NCI-H748 (cell line): ENCODE measurements around the gene C1QL1.
A peak's percentile ranks its signal among the peaks of the same experiment; 100 is the strongest.
"Not testable (repeated sequence)": the region's sequence is repeated elsewhere in the genome, so short reads cannot be mapped to it uniquely, and the experiment has no call there.

ENCODE experiments used
- DNase-seq: peaks from one replicate; lab custom pipeline; 2025; ENCODE audit not compliant: unreplicated experiment; lab: John Stamatoyannopoulos, UW

C1QL1 gene

DNA sequence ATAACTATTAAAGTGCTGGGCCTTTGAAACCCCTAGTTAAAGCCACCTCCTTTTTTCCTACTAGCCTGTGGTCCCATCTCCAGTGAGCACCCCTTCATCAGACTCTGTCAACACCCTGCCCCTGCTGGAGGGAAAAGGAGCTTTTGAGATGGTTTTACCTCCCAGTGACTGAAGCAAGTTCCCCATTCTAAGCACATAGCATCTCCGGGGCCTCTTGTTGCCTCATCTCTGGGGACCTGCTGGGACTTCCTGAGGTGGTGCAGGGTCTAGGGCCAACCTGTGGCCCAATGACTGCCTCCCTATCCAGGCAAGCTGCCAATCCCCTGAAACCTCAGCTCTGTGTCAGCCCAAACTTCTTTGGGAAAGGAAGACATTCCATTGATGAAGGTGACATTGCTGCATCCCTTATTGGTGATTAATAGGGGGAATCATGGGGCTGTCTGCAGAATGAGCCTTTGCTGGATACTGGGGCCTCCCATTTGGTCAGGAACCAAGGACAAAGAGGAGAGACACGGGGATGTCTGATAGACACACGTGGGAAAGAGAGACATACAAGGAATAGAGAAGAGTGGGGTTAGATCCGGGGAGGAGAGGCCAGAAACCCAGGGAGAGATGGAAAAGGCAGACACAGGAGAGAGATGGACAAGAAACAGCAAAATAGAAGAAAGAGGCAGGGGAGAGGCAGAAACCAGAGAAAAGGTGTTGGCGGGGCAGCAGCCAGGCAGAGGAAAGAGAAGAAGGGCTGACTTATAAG, 2.4 kb downstream of the C1QL1 start:
- no peak for DNase-seq

DNA sequence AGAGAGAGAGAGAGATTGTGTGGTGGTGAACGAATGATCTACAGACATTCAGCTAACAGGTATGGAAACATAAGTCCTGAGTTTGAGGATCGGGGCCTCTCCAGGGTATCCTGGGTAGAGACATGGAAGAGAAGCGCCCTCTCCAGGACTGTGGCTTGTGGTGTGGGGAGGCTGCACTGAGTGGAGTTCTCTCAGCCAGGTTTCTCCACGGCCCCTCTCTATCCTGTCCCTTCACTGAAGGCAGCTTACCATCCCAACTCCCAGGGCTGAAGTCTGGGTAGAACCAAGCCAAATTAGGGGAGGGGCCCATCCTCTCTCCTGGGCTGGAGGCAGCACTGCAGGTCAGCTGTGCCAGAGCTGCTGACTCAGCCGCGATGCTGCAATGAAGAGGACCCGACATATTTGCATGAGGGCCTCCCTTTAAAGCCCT, 6.2 kb downstream of the C1QL1 start:
- DNase-seq: no peak

DNA sequence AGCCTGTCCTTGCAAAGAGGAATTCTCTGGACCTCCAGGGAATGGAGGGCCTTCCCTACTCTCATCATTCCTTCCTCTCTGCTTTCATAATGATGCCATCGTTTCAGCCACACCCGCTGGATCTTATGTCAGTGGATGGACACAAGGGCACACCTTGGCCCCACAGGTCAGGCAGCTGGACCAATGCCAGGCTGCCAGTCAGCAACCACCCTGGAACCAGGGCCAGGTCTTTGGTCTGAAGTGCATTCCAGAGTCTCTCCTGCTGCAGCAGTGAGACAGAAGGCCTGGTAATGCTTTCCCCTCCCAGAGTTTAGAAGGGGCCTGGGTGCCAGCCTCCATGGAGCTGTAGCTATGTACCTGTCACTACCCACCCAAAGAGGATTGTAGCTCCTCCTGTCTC, 7.4 kb downstream of the C1QL1 start:
- no peak for DNase-seq

DNA sequence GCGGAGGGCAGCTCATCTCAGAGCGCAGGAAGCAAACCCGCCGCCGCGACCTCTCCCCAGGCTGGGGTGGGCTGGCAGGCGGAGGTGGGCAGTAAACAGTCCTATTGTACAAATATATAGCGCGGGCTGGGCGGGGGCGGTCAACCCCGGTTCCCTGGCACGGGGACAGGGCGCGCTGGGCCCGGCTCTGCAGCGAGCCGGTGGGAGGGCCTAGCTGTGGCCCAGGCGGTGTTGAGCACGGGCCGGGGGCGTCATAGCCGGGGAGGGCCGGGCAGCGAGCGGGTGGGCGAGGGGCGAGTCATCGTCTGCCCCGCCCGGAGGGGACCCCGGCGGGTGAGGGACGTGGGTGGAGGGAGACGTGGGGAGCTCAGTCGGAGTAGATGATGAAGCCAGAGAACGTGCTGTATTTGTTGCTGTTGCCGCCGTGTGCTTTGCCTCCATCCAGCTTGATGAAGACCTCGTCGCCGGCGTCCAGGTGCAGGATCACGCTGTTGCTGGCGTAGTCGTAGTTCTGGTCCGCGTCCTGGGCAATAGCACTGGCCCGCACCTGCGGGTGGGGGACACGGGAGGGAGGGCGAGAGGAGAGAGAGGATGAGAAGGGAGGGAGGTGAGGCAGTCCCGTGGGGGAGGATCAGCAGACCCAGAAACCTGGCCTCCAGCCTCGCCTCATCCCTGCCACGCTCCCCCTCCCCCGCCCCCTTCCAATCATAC, 8.1 kb downstream of the C1QL1 start:
- DNase-seq: peak; percentile 17

DNA sequence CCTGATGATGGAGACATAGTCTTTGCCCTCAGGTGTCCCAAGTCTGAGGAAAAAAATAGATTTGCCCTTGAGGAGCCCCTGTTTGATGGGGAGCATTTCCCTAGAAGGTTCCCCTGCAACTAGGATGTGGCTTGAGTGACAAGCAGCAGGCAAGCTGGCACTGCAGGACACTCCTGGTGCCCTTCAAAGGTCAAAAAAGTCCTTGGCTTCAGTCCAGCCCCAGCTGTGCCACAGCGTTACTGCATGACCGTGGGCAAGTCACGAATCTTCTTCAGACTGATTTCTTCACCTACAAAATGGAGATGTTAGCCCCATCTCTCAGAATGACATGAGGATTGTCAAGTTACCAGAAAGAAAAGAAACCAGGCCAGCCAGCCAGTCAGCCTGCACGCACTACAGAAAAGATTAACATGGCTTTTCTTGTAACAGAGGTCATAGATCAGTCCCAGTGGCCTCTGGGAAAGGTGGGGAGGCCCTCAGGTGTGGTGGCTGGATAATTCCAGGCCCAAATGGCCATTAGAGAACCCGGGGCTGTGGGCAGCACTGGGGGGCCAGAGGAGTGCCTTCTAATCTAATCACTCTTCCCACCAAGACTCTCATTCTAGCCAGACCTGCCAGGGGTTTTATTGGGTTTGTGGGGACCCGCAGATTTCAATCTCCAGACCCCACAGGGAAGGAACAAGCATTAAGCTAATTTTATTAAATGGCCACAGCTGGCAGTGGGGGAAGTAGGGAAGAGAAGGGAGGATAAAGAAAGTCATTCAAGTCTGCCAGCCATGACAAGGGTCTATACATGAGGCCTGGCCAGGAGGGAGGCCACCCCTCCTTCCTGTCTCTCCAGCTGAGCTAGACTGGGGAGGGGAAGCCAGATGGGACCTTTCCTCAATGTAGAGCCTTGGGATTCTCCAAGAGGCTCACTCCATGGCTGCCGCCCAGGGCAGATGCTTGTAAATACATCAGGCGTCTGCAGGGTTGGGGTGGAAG, 10.8 kb downstream of the C1QL1 start:
- DNase-seq: no peak

DNA sequence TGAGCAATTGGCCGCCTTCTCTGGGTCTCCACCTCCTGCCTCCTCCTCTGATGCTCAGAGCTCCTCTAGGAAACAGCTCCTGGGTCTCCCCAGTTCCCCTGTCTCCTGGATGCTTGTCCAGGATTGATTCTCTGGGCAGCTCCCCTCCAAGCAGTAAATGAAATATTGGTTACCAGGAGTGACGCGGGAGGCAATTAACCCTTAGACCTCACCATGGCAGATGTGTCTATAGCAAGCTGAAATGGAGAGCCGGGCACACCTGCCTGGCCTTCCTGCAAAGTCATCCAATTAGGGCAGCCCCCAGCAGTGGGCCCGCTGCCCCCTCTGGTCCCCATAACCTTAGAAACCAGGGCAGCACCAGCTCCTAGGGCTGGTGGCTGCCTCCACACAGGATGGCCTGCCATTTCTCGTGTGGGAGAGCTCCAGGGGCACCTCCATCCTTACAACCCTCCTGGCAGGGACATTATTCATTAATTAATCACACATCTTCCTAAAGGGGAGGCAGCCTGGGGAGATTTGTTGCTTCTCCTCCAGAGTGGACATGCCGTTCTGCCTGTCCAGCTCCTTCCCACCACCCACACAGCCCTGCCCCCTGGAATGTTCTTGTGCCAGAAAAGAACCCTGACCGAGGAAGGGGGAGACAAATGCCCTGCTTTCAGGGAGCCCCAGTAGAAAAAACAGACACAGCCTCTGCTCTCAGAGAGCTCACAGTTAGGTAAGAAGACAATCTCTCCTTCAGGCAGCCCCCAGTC, 12.3 kb downstream of the C1QL1 start:
- DNase-seq: peak; percentile 37

DNA sequence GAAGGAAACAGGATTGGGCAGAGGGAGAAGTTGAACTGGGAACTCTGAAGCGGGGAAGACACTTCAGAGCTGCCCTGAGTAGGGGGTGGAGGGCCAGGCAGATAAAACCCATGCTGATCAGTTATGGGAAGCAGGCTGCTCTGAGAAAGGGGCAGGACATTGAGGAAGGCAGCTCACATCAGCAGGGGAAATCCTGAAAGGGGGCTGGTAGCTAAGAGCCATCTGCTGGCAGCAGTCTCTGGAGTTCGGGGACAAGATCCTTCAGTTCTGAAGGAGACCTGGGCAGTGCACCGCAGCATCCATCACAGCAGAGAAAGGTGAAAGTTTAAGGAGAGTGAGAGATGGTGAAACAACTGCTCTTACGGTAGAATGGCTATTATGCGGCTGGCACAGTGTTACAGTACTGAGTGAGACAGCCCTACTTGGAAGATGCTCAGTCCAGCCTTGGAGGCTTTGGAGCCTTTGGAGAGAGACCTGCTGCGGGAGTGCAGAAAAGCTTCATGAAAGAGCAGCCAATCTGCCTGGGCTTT, 15.1 kb downstream of the C1QL1 start:
- DNase-seq: no peak

DNA sequence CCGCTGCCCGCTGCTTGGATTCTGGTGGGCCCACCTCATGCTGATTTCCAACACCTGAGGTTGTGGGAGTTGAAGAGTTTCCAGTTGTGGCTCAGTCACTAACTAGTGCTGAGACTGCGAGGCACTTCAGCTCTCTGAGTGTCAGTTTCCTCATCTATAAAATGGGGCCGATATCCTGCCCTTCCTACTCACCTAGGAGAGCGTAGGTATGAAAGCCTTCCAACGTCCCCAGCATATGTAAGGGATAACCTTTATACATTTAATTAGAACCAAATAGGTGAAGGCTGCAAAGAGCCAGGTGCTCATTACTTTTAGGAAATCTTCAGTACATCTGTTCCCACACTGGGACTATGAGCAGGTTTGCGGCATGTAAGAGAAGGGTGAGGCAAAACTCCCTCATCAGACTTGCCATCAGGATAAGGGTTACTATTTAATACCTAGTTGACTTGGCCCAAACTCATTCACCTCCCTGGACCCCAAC, 19.7 kb downstream of the C1QL1 start:
- DNase-seq: no peak

DNA sequence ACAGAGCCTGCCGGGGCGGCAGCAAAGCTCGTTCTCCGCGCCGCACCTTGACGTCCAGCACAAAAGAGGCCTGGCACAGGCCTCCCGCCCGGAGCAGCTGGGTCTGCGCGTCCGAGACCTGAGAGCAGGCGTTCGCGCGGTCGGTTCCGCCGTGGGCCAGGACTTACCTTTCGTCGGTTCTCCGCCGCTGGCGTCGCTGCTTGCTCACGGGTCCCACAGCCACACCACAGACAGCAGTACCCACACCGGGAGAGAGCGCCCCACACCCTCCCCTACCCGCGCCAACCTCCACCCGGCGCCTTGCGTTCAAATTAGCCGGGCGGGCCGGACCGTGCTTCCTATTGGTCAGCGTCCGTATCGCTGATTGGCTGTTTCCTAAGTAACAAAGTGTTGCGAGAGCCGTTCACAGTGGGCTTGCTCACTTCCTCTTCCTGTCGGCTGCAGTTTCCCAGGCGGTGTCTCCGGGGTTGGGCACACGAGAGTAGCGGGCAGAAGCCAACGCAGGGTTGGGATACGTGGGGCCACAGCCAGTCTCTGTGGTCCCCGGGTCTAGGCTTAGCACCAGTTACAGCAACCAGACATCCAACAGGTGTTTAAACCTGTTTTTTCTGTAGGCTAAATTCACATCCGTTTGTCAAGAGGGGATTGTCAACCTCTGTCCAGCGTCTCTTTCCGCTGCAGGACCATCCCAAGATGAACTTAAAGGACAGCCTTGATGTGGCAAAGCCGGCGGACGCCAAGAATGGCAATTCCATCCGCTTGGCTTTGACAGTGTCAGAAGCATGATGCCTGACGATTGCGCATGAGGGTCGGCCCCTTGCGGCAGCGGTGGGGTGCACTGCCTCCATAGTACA, 20.4 kb downstream of the C1QL1 start, which contains the start of gene KIF18B:
Gene KIF18B (minus strand): TSS at position 313 of the 854 bp plus-strand sequence. CDS start 11,429 bp downstream, outside the sequence.
- DNase-seq: peak; percentile 98

DNA sequence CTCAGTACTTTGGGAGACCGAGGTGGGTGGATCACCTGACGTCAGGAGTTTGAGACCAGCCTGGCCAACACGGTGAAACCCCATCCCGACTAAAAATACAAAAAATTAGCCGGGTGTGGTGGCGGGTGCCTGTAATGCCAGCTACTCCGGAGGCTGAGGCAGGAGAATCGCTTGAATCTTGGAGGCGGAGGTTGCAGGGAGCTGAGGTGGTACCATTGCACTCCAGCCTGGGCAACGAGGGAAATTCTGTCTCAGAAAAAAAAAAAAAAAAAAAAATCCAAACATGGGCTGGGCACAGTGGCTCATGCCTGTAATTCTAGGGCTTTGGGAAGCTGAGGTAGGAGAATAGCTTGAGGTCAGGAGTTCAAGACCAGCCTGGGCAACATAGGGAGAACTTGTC, 22.5 kb downstream of the C1QL1 start:
- not testable (repeated sequence) for DNase-seq

DNA sequence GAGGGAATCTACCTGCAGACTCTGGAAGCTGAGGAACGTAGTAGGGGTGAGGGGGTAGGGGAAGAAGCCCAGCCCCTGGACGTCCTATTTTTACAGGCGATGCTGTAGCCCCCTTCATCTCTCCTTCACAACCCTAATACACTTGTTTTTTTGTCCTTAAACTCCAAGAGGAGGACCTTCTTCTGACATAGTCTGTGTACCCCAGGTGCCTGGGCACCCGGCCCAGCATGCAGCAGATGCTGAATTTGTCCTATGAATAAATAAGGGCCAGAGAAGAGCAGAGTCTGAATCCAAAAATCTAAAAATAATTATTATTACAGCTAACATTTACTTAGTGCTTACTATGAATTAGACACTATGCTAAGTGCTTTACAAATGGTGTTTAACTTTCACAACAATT, 25.6 kb downstream of the C1QL1 start:
- DNase-seq: no peak

DNA sequence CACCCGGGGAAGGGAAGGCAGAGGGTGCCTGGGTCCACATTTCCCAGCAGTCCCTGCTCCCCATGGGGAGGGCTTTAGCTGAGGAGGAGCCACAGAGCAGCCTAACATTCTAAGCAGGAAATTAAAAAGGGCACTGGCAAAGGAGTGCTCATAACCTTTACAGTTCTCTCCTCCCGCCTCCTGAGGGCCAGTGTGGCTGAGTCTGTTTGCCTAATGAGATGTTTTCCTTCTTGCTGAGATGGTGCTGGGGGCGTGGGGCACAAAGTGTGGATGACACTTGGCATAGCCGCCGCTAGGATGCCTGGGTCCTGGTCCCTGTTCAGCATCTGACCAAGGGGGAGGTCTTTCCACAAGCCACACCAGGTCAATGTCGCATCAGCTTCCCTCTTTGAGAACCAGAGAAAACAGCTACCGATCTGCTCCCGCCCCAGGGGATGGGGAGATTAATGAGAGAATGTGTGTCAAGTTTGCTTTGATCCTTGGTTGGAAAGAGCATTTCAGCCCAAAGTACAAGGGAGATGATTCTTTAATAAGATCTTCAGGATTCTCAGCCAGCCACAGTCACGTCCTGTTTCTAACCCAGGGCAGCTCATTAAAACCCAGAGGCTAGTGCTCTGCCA, 26.3 kb downstream of the C1QL1 start:
- no peak for DNase-seq

DNA sequence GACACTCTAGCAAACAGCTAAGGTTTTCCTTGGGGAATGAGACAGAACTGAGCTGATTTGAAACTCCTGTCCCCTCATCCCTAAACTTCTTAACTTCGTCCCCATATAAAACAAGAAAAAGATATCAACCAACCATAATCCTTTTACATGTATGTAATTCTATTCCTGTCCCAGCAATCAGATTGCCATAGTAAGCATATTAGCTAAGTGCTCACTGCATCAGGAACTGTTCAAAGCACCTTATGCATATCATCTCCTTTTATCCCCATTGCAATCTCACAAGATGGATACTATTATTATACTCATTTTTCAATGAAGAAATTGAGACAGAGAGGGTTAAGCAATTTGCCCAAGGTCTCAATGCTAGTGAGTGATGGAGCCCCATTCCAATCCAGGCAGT, 27.3 kb downstream of the C1QL1 start:
- no peak for DNase-seq

DNA sequence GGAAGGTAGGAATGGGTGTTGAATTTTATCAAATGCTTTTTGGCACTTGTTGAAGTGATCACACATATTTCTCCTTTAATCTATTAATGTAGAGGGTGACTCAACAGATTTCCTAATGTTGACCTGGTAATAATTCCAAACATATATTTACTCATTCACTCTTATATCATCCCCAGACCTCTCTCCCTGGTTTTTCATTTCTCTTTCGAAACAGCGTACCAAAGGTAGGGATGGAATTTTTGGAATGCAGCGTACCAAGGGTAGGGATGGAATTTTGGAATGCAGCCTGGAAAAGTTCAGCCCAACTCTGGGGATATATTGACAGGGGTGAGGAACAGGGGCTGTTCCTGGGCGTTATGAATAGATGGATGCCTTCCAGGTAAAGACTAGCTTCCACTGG, 27.8 kb downstream of the C1QL1 start:
- no peak for DNase-seq

DNA sequence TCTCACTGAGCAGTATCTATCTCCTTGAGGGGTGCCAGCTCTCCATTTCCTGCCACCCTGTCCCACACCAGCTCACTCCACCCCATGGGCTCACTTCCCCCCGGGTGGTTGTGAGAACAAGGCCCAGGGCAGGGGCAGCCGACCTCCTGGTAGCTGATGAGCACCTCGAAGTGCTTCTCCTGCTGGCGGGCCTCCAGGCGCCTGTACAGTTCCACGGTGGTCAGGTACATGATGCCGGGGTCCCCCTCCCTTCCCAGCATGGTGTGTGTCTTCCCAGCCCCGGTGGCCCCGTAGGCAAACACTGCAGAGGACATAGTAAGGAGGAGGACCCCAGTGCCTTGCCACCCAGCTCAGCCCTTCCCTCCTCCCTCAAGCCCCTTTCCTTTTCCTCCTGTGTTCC, 33.0 kb downstream of the C1QL1 start:
- no peak for DNase-seq

DNA sequence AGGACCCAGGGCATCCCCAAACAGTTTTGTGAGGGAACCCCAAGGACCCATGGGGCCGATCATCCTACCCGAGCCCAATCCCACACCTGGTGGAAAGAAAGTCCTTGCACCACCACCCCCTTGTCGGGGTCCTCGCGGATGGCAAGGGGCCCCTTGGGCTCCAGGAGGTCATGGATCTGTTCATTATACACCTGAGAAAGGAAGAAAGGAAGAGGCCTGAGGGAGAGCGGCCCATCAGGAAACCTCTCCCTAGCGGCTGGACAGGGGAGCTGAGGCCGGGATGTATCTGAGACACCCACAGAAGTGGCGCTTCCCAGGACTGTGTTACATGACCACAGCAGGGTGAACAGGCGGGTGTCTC, 33.4 kb downstream of the C1QL1 start:
- DNase-seq: no peak

DNA sequence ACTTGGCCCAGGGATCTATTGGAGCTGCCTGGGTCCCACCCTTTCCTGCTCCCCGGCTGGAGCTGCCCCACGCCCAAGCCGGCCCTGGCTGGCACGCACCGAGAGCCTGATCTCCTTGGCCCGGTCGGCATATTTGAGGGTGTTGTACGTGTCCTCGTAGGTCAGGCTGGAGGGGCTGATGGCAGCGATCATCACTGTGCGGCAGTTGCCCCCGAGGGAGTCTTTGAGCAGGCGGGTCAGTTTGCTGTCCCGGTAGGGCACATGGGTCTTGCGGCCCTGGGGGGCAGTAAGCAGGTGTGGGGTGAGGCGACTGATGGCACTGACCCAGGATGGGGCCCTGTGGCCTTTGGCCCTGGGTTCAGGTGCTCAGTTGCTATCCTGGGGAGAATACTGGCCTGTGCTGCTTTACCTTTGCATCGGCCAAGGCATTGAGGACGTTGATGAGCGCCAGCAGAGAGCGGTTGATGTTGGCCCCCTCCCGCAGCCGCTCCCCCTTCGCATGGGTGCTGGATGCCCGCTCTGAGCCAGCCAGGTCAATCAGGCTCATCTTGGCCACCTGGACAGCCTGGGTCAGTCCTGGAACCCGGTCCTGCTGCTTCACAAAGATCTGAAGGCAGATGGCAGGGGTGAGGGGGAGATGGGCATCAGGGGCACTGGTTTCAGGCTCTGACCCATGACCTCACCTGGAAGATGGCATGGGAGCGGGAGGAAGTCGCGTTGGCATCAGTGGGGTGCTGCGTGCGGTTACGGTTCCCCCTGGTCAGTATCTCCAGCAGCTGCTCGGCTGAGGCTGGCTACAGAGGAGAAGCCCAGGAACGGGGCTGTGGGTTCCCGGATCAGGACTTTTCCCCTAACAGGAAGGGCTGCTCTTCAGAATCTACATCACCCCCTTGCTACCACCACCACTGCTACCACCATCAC, 34.0 kb downstream of the C1QL1 start:
- DNase-seq: no peak

DNA sequence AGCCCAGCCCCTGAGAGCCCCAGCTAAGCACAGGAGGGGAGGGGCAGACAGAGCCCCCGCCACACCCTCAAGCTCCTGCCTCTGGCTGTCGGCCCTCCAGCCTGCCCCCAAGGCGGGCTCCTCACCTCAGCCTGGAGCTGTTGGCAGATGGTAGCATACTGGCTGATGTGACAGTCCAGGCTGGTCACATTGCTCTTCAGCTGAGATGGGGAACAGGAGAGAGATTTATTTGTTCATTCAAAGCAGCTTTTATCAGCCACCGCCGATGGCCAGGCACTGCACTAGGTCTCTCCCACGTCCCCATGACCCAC, 35.4 kb downstream of the C1QL1 start:
- DNase-seq: no peak
